ENCODE data around the gene ULK2.

The ULK2 gene

GRCh38 chr17:19725486-19725885, 142.2 kb downstream of the ULK2 start:
- TF ChIP-seq, protein P1, sequence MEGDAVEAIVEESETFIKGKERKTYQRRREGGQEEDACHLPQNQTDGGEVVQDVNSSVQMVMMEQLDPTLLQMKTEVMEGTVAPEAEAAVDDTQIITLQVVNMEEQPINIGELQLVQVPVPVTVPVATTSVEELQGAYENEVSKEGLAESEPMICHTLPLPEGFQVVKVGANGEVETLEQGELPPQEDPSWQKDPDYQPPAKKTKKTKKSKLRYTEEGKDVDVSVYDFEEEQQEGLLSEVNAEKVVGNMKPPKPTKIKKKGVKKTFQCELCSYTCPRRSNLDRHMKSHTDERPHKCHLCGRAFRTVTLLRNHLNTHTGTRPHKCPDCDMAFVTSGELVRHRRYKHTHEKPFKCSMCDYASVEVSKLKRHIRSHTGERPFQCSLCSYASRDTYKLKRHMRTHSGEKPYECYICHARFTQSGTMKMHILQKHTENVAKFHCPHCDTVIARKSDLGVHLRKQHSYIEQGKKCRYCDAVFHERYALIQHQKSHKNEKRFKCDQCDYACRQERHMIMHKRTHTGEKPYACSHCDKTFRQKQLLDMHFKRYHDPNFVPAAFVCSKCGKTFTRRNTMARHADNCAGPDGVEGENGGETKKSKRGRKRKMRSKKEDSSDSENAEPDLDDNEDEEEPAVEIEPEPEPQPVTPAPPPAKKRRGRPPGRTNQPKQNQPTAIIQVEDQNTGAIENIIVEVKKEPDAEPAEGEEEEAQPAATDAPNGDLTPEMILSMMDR (conservative IDR thresholded peaks at IDR 0.05), result no peak
- TF ChIP-seq ZFX (IDR thresholded peaks at IDR 0.05), result no peak
- H3K27ac ChIP-seq, result no peak overlapping the region

DNA sequence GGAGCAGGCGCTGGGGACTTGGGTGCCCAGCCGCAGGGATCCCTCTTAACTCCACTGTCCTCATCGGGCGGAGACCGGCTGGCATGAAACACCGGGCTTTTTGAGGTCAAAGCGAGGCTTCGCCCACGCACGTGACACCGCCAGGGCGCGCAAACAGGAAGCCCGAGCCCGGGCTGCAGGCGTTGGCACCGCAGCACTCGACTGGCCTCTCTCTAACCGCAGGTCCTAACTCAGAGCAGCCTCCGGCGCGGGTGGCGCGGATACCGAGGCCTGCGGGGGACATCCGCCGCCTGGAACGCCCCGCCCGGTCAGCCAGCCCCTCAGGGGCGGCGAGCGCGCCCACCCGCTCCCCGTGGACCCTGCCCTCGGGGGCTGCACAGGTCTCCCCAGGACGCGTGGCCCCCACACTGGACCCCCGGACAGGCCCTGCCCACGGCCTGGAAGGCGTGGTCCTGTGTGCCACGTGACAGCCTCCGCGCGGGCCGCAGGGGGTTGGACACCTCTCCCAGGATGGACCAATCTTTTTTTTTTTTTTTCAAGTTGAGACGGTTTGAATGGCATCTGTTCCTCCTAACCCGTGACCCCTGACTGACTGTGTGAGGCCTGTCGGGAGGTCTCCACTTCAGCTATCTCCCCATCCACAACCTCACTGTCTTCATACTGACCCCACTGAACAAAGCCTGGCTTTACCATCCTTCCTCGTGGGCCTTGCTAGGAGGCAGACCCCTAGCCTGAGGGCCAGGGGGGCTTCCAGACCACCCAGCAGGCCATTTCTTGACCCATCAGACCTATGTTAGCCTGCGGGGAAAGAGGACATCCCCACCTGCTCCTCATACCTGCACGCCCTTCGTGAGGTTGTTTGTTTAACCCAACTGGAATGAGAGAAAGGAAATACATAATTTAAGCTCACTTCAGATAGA, 143.0 kb downstream of the ULK2 start:
- TF ChIP-seq, protein P1 (conservative IDR thresholded peaks at IDR 0.05), result no peak
- no peak for TF ChIP-seq ZFX (IDR thresholded peaks at IDR 0.05)
- no peak overlapping the region for H3K27ac ChIP-seq

GRCh38 chr17:19723964-19724363, 143.8 kb downstream of the ULK2 start:
- TF ChIP-seq ZFX (IDR thresholded peaks at IDR 0.05), result no peak
- no peak overlapping the region for H3K27ac ChIP-seq
